ENCODE data around the gene ATF6.

ATF6 gene

GRCh38 chr1:161921491-161921890, 155.4 kb downstream of the ATF6 start:
- H3K4me3 ChIP-seq (ENCODE audit: low read depth, low read length), result no peak overlapping the region
- TF ChIP-seq MAX (IDR thresholded peaks at IDR 0.05; ENCODE audit: low read depth, low read length) (no peak), CTCF (IDR thresholded peaks at IDR 0.05; ENCODE audit: low read depth, low read length) (no peak), POLR2A (IDR thresholded peaks at IDR 0.05; ENCODE audit: extremely low read depth, insufficient read length) (no peak)
- DNase-seq (ENCODE audit: low read depth), result no peak

GRCh38 chr1:161921990-161922389, 155.9 kb downstream of the ATF6 start:
- TF ChIP-seq POLR2A (IDR thresholded peaks at IDR 0.05; ENCODE audit: extremely low read depth, insufficient read length) (no peak), CTCF (IDR thresholded peaks at IDR 0.05; ENCODE audit: low read depth, low read length) (no peak)
- no peak for DNase-seq (ENCODE audit: low read depth)
- H3K4me3 ChIP-seq (ENCODE audit: low read depth, low read length), result no peak overlapping the region

GRCh38 chr1:161928056-161928455, 161.9 kb downstream of the ATF6 start:
- DNase-seq (ENCODE audit: low read depth), result no peak
- TF ChIP-seq MYC (IDR thresholded peaks at IDR 0.05; ENCODE audit: low read depth, low read length) (no peak), POLR2A (IDR thresholded peaks at IDR 0.05; ENCODE audit: extremely low read depth, insufficient read length) (no peak), MAX (IDR thresholded peaks at IDR 0.05; ENCODE audit: low read depth, low read length) (no peak), CTCF (IDR thresholded peaks at IDR 0.05; ENCODE audit: low read depth, low read length) (no peak)
- H3K4me3 ChIP-seq (ENCODE audit: low read depth, low read length), result no peak overlapping the region

GRCh38 chr1:161929137-161929536, 163.0 kb downstream of the ATF6 start:
- H3K4me3 ChIP-seq (ENCODE audit: low read depth, low read length), result no peak overlapping the region
- TF ChIP-seq MAX (IDR thresholded peaks at IDR 0.05; ENCODE audit: low read depth, low read length) (no peak), POLR2A (IDR thresholded peaks at IDR 0.05; ENCODE audit: extremely low read depth, insufficient read length) (no peak), MYC (IDR thresholded peaks at IDR 0.05; ENCODE audit: low read depth, low read length) (no peak), CTCF (IDR thresholded peaks at IDR 0.05; ENCODE audit: low read depth, low read length) (no peak)
- DNase-seq (ENCODE audit: low read depth), result no peak

GRCh38 chr1:161930064-161930463, 163.9 kb downstream of the ATF6 start:
- no peak for DNase-seq (ENCODE audit: low read depth)
- TF ChIP-seq MYC (IDR thresholded peaks at IDR 0.05; ENCODE audit: low read depth, low read length) (no peak), MAX (IDR thresholded peaks at IDR 0.05; ENCODE audit: low read depth, low read length) (no peak), CTCF (IDR thresholded peaks at IDR 0.05; ENCODE audit: low read depth, low read length) (no peak), POLR2A (IDR thresholded peaks at IDR 0.05; ENCODE audit: extremely low read depth, insufficient read length) (no peak)
- no peak overlapping the region for H3K4me3 ChIP-seq (ENCODE audit: low read depth, low read length)

- TF ChIP-seq CTCF (IDR thresholded peaks at IDR 0.05; ENCODE audit: low read depth, low read length), result no peak
- TF ChIP-seq MYC (IDR thresholded peaks at IDR 0.05; ENCODE audit: low read depth, low read length), result no peak
- TF ChIP-seq POLR2A (IDR thresholded peaks at IDR 0.05; ENCODE audit: extremely low read depth, insufficient read length), result no peak
- TF ChIP-seq MAX (IDR thresholded peaks at IDR 0.05; ENCODE audit: low read depth, low read length), result no peak
- H3K4me3 ChIP-seq (ENCODE audit: low read depth, low read length), result no peak overlapping the region
- DNase-seq (ENCODE audit: low read depth), result no peak
Measured at GRCh38 chr1:161932668-161933067, 166.5 kb downstream of the ATF6 start.

Measured in NB4 (cell line).